ENCODE data around the gene UQCC3.

DNA sequence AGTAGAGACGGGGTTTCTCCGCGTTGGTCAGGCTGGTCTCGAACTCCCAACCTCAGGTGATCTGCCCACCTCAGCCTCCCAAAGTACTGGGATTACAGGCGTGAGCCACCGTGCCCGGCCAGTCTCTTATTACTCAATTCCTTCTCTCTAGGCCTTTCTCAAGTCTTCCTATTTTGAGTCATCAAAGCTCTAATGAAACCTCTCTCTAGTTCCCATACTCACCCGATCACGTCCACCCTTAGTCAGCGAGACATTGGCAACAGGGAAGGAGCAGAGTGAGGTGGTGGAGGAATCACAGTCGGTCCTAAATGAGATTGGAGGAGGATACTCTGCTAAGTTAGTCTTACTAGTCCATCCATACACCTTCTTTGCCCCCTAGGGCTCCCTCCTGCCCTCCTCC is 30.8 kb downstream of the UQCC3 start:
- TF ChIP-seq ZNF260 (CRISPR knock-in tag; IDR thresholded peaks at IDR 0.05; ENCODE audit: borderline replicate concordance, low read depth) (no peak), POLR2A (IDR thresholded peaks at IDR 0.05; ENCODE audit: insufficient read depth in 1 of 2, low read depth in 2 of 2, low read length in 2 of 2) (no peak), TOPORS (CRISPR knock-in tag; IDR thresholded peaks at IDR 0.05) (no peak)
- TF ChIP-seq, protein P1, sequence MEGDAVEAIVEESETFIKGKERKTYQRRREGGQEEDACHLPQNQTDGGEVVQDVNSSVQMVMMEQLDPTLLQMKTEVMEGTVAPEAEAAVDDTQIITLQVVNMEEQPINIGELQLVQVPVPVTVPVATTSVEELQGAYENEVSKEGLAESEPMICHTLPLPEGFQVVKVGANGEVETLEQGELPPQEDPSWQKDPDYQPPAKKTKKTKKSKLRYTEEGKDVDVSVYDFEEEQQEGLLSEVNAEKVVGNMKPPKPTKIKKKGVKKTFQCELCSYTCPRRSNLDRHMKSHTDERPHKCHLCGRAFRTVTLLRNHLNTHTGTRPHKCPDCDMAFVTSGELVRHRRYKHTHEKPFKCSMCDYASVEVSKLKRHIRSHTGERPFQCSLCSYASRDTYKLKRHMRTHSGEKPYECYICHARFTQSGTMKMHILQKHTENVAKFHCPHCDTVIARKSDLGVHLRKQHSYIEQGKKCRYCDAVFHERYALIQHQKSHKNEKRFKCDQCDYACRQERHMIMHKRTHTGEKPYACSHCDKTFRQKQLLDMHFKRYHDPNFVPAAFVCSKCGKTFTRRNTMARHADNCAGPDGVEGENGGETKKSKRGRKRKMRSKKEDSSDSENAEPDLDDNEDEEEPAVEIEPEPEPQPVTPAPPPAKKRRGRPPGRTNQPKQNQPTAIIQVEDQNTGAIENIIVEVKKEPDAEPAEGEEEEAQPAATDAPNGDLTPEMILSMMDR (CRISPR knock-in tag; IDR thresholded peaks at IDR 0.05) = no peak
